GM19455 (cell line): ENCODE results near the gene MLC1.

Experiments used
- ATAC-seq: cut with Tn5 transposase; IDR thresholded peaks from one replicate; pipeline ENCODE4 v1.9.1; 2021; ENCODE audit not compliant: unreplicated experiment

MLC1 gene

GRCh38 chr22:50017701-50018224 is 67.5 kb downstream of the MLC1 start:
- no peak for ATAC-seq

- no peak for ATAC-seq
Observed at GRCh38 chr22:50016988-50017700, 68.1 kb downstream of the MLC1 start.

GRCh38 chr22:50016308-50016987 is 68.8 kb downstream of the MLC1 start:
- no peak for ATAC-seq

- no peak for ATAC-seq
Observed at GRCh38 chr22:50015451-50016307, 69.5 kb downstream of the MLC1 start.

- no peak for ATAC-seq
Observed at GRCh38 chr22:50014655-50015401, 70.4 kb downstream of the MLC1 start.

GRCh38 chr22:50014053-50014501 is 71.1 kb downstream of the MLC1 start:
- ATAC-seq: no peak

GRCh38 chr22:50012211-50013181 is 72.7 kb downstream of the MLC1 start, which contains the start of gene IL17REL:
Gene IL17REL, minus strand, starts transcription at chr22:50012765. Its CDS starts 119 bp downstream, at chr22:50012646.
- ATAC-seq: no peak

- no peak for ATAC-seq
Observed at GRCh38 chr22:50011447-50012210, 73.6 kb downstream of the MLC1 start.

- ATAC-seq: no peak
Observed at GRCh38 chr22:50010676-50011446, 74.4 kb downstream of the MLC1 start.

- ATAC-seq: no peak
Observed at GRCh38 chr22:50009765-50010675, 75.2 kb downstream of the MLC1 start.
